K562 (cell line): Measurements from ENCODE around the gene CTBP2. TPM values are rescaled to one million over a fixed set of nuclear protein-coding genes. Genes with fewer than 3 reads are reported as not detected.

Source experiments
- ATAC-seq: fragments of 200-7000 bp; cut with Tn5 transposase; 3 replicates; pipeline ENCODE4 v1.9.1; 2020; ENCODE audit warnings: moderate library complexity
- BruUV-seq: library from RNA; stranded (reverse); fragments of 400-500 nt; replicated peaks from 2 replicates; lab custom pipeline; 2021; lab: Mats Ljungman, UMichigan
- CTCF ChIA-PET: fragments of 300-600 bp; formaldehyde crosslinking; extraction: SDS; loops from one replicate; lab custom pipeline; 2021; ENCODE audit warnings: low intra/inter-chr PET ratio; lab: Yijun Ruan, JAX
- POLR2A ChIA-PET: fragments of 300-600, 350-650 bp; sonication (Branson Sonifier 250); formaldehyde crosslinking; extraction: SDS; loops from one replicate; lab custom pipeline; 2021; ENCODE audit warnings: antibody characterized with exemption, inconsistent platforms; lab: Yijun Ruan, JAX
- DNase-seq, 4 experiments: peaks; one replicate each; pipeline versions ENCODE4 v3.0.0 to v3.0.0-alpha.2; 2011 to 2018; ENCODE audit warnings: low spot score in 3 of 4, mixed read lengths in 3 of 4; ENCODE audit errors: extremely low read depth in 1 of 4
- FAIRE-seq: peaks from 2 replicates; lab custom pipeline; 2011; peaks lifted over from hg19 to GRCh38; lab: Jason Lieb, UNC
- H2AFZ ChIP-seq: 2 replicates; pipeline ENCODE4 v1.6.0; 2011; ENCODE audit warnings: low read depth, low read length, control low read depth, inconsistent platforms
- H3K27ac ChIP-seq: fragments of 200-600 bp; 3 replicates; pipeline ENCODE4 v1.8.0; 2011; ENCODE audit warnings: low read depth, mild to moderate bottlenecking, control low read depth, inconsistent platforms, low read length, moderate library complexity, mixed read lengths; ENCODE audit errors: extremely low read depth
- H3K27me3 ChIP-seq, 2 experiments: fragments of 300-600 bp in 1 of 2; 2 replicates in 1 of 2; 3 replicates in 1 of 2; pipeline versions ENCODE4 v1.6.0 to v1.8.0; 2011; ENCODE audit warnings: inconsistent platforms in 2 of 2, low read length in 2 of 2, mild to moderate bottlenecking in 1 of 2, mixed read lengths in 1 of 2, moderate library complexity in 1 of 2; ENCODE audit not compliant: control insufficient read depth in 2 of 2, insufficient read depth in 2 of 2
- H3K36me3 ChIP-seq: fragments of 300-600 bp; 3 replicates; pipeline ENCODE4 v1.8.0; 2011; ENCODE audit warnings: mild to moderate bottlenecking, low read length, inconsistent platforms; ENCODE audit not compliant: control insufficient read depth, insufficient read depth
- H3K4me1 ChIP-seq, 2 experiments: fragments of 200-600 bp in 1 of 2; replicated peaks in 1 of 2; 2 replicates in 1 of 2; 3 replicates in 1 of 2; pipeline versions ENCODE4 v1.5.1 to v1.8.0; 2011; ENCODE audit warnings: inconsistent platforms in 2 of 2, low read length in 2 of 2, mild to moderate bottlenecking in 1 of 2, mixed read lengths in 1 of 2, moderate library complexity in 1 of 2; ENCODE audit not compliant: control insufficient read depth in 2 of 2, insufficient read depth in 2 of 2
- H3K4me2 ChIP-seq: 2 replicates; pipeline ENCODE4 v1.6.1; 2011; ENCODE audit warnings: low read length, control low read depth, inconsistent platforms, mixed read lengths; ENCODE audit not compliant: insufficient read depth
- H3K4me3 ChIP-seq: fragments of 200-600 bp; sonication (generic), shearing (Covaris generic); 2 replicates; pipeline ENCODE4 v1.5.1; 2016; ENCODE audit warnings: control low read depth, inconsistent platforms
- H3K79me2 ChIP-seq: fragments of 200-600 bp; 3 replicates; pipeline ENCODE4 v1.8.0; 2011; ENCODE audit warnings: low read length, inconsistent platforms; ENCODE audit not compliant: control insufficient read depth, insufficient read depth
- H3K9ac ChIP-seq, 2 experiments: 2 replicates each; pipeline versions ENCODE4 v1.6.0 to v1.6.1; 2011; ENCODE audit warnings: low read depth in 2 of 2, low read length in 2 of 2, control low read depth in 1 of 2, inconsistent platforms in 1 of 2, mild to moderate bottlenecking in 1 of 2, mixed read lengths in 1 of 2; ENCODE audit not compliant: insufficient read depth in 1 of 2
- H3K9me1 ChIP-seq: one replicate; pipeline ENCODE4 v1.6.0; 2011; ENCODE audit warnings: inconsistent platforms, mild to moderate bottlenecking, low read length, moderate library complexity; ENCODE audit not compliant: control insufficient read depth, insufficient read depth
- H3K9me3 ChIP-seq: replicated peaks from 2 replicates; pipeline ENCODE4 v1.5.1; 2011; ENCODE audit warnings: low read depth, low read length, inconsistent platforms; ENCODE audit not compliant: control insufficient read depth, insufficient read depth
- H4K20me1 ChIP-seq: replicated peaks from 2 replicates; pipeline ENCODE4 v1.6.1; 2011; ENCODE audit warnings: low read length, inconsistent platforms, mixed read lengths; ENCODE audit not compliant: control insufficient read depth, insufficient read depth
- DACH1 ChIP-seq: fragments of 450-650 bp; IDR thresholded peaks from 2 replicates; pipeline ENCODE4 v1.6.1; 2018; ENCODE audit not compliant: partially characterized antibody
- HEY1 ChIP-seq: fragments of 250-450 bp; sonication (Bioruptor Pico); IDR thresholded peaks from 2 replicates; pipeline ENCODE4 v1.5.0; 2020; ENCODE audit warnings: mild to moderate bottlenecking, moderate library complexity, borderline replicate concordance
- NCOA2 ChIP-seq, 2 experiments: fragments of 450-650 bp; IDR thresholded peaks; 2 replicates each; pipeline ENCODE4 v1.6.1; 2018; ENCODE audit warnings: mild to moderate bottlenecking in 2 of 2, moderate library complexity in 1 of 2; ENCODE audit not compliant: partially characterized antibody in 2 of 2
- POLR2AphosphoS2 ChIP-seq: IDR thresholded peaks from 2 replicates; pipeline ENCODE4 v1.6.1; 2012; ENCODE audit warnings: low read length, improper control_type of control experiment
- TFAP4 ChIP-seq: sonication (generic); formaldehyde crosslinking; IDR thresholded peaks from 2 replicates; pipeline ENCODE4 v1.8.0; 2022; ENCODE audit warnings: missing genetic modification reagents, mild to moderate bottlenecking, moderate library complexity, borderline replicate concordance
- ZNF133 ChIP-seq: fragments of 250-450 bp; sonication (Bioruptor Pico); IDR thresholded peaks from 2 replicates; pipeline ENCODE4 v1.4.0; 2020; ENCODE audit warnings: mild to moderate bottlenecking
- ZNF140 ChIP-seq: fragments of 250-450 bp; sonication (Bioruptor Pico); IDR thresholded peaks from 2 replicates; pipeline ENCODE4 v1.8.0; 2021; ENCODE audit warnings: moderate library complexity, mild to moderate bottlenecking, inconsistent platforms
- WGBS: fragments of 100-300 bp; shearing (Covaris generic); methylation state at CpG from one replicate; pipeline ENCODE4 v1.1.6; 2016; ENCODE audit warnings: low coverage, mixed read lengths; ENCODE audit not compliant: insufficient coverage; ENCODE audit errors: missing lambda C conversion rate; 5-methylcytosine and 5-hydroxymethylcytosine counted together
- in situ Hi-C: fragments of 300-500 bp; cut with MboI; formaldehyde crosslinking; loops from 4 replicates; pipeline ENCODE4 v1.15.0; 2018; ENCODE audit warnings: inconsistent platforms, mixed read lengths
- intact Hi-C: fragments of 100-400 bp; cut with micrococcal nuclease; formaldehyde crosslinking; loops from 2 replicates; pipeline ENCODE4 v1.14.2; 2022
- polyA plus RNA-seq, 8 experiments: library from polyadenylated mRNA; depleted of rRNA in 4 of 8; stranded (reverse) in 5 of 8; unstranded in 3 of 8; fragments of >200 nt; fragmentation: Nextera tagmentation in 2 of 8; fragmentation: Illumina TruSeq in 1 of 8; extraction: Ambion mirVana in 2 of 8; extraction: Trizol in 1 of 8; gene quantifications; 2 replicates each; pipeline versions ENCODE4 v1.2.1 to v1.2.3, GENCODE V29; 2011 to 2014; ENCODE audit warnings: inconsistent platforms in 1 of 8, missing spikeins in 1 of 8
- total RNA-seq, 7 experiments: library from RNA; depleted of rRNA in 6 of 7; stranded (reverse); fragments of >200 nt in 6 of 7; fragmentation: Illumina TruSeq in 2 of 7; extraction: Trizol in 2 of 7; gene quantifications; 2 replicates each; pipeline versions ENCODE4 v1.2.1 to v1.2.3, GENCODE V29; 2011 to 2021; ENCODE audit warnings: low replicate concordance in 1 of 7

CTBP2 gene
- total and polyA plus RNA-seq, 9 of the 15 experiments (the other 6 are each of a cell fraction or from before 2014, with no cell fraction given), result 1.3 to 8.8 (median 5.1) TPM

GRCh38 chr10:125041856-125042506 is 118.4 kb downstream of the CTBP2 start:
- Histone ChIP-seq H3K9me1 (no peaks in the 10 kb centered on the region), H3K4me2 (no peak overlapping the region), H3K9ac (no peak overlapping the region; a peak in 1 of 4 replicates), H3K27ac (no peak overlapping the region), H3K27me3 (no peaks in the 10 kb centered on the region), H3K4me3 (no peak overlapping the region), H3K79me2 (peaks cover 48% of the 10 kb centered on the region), H3K36me3 (peaks cover 23% of the 10 kb centered on the region; the same call in 2 of the 3 replicates), H3K9me3 (no peaks in the 10 kb centered on the region), H3K4me1 (peaks cover 8 to 14% of the 10 kb centered on the region in 2 experiments; a peak in 4 of 5 replicates), H4K20me1 (0 out of 2 replicates have a peak, but pooled peaks cover 4% of the 10 kb centered on the region), H2AFZ (no peak overlapping the region)
- ATAC-seq (no peak), FAIRE-seq (no peak), DNase-seq (peak in 3 of 4 experiments; percentile 1 to 2 (median 2))
- no peak for TF ChIP-seq HEY1 (CRISPR knock-in tag)
- no peak for TF ChIP-seq NCOA2 (IDR thresholded peaks at IDR 0.05; ENCODE audit: partially characterized antibody in 2 of 2)
- no peak for TF ChIP-seq ZNF133 (CRISPR knock-in tag)
- no peak for TF ChIP-seq POLR2AphosphoS2
- no peak for TF ChIP-seq ZNF140
- no peak for TF ChIP-seq TFAP4 (CRISPR knock-in tag)
- TF ChIP-seq DACH1, result no peak
- in situ Hi-C loops, result loop anchor here (10.0 to 25.0 kb wide), 4 partner anchors 127 to 780 kb away; partner anchors contain the start of gene FAM53B
- POLR2A ChIA-PET, result interaction anchor here (0.5 to 2.6 kb wide), 4 partner anchors 67 to 102 kb away, joined by 3 to 24 read pairs (median 4); no protein-coding TSS in a partner anchor
- CTCF ChIA-PET, result no interaction called here
- intact Hi-C loops, result loop anchor here (10.0 kb wide), 3 partner anchors 247 to 583 kb away; partner anchors contain the start of gene EEF1AKMT2
- BruUV-seq, result no TSS peak
- WGBS, result 79% methylated on average over 5 of the region's 9 CpGs
